ENCODE data around the gene ST8SIA6. TPM values are rescaled to one million over a fixed set of nuclear protein-coding genes. Genes with fewer than 3 reads are reported as not detected.

Gene ST8SIA6
- total RNA-seq, 2 experiments from 2014 or later, result not detected

DNA sequence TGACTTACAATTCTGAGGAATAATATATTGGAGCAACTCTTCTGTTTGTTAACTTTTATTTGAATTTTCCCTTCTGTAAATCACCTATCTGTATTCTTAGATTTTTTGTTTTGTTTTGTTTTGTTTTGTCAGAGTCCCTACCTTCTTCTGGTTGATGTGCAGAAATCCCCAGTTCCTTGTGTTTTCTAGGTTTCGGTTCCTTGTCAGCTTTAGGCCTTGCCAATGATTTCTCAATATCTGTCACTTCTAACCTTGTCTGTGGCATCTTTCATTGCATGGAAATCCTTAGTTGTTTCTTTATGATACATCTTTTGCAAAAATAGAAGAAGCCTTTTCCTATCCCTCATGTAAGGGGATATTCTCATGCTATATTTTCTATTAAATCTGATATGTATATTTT lies 21.7 kb upstream of the ST8SIA6 start:
- ChIA-PET CTCF (ENCODE audit: unreplicated experiment) (no interaction called here), POLR2A (no interaction called here)
- no TSS peak for BruUV-seq (replicated peaks)
- Histone ChIP-seq H3K79me2 (ENCODE audit: insufficient read depth, low read depth, low read length) (no peaks in the 10 kb centered on the region), H3K4me1 (ENCODE audit: insufficient read depth, low read length, poor library complexity, severe bottlenecking) (no peaks in the 10 kb centered on the region), H3K9me3 (ENCODE audit: low read length) (no peaks in the 10 kb centered on the region), H3K9me2 (ENCODE audit: insufficient read depth, low read length) (no peaks in the 10 kb centered on the region), H2AFZ (ENCODE audit: low read length) (no peak overlapping the region), H3K4me3 (ENCODE audit: low read depth, low read length, poor library complexity, severe bottlenecking) (no peak overlapping the region), H3K27ac (ENCODE audit: low read depth, low read length, poor library complexity, severe bottlenecking) (no peak overlapping the region), H3K36me3 (ENCODE audit: insufficient read depth, low read length) (no peaks in the 10 kb centered on the region), H4K20me1 (ENCODE audit: insufficient read depth, low read length) (no peaks in the 10 kb centered on the region), H3K4me2 (ENCODE audit: low read length) (no peak overlapping the region)
- intact Hi-C loops (cut with micrococcal nuclease; ENCODE audit: unreplicated experiment), result no loop called here
- DNase-seq (ENCODE audit: low spot score), result no peak
- no peak for TF ChIP-seq EZH2phosphoT487 (IDR thresholded peaks at IDR 0.05; ENCODE audit: borderline replicate concordance, low read depth, low read length)
- TF ChIP-seq, protein P1, sequence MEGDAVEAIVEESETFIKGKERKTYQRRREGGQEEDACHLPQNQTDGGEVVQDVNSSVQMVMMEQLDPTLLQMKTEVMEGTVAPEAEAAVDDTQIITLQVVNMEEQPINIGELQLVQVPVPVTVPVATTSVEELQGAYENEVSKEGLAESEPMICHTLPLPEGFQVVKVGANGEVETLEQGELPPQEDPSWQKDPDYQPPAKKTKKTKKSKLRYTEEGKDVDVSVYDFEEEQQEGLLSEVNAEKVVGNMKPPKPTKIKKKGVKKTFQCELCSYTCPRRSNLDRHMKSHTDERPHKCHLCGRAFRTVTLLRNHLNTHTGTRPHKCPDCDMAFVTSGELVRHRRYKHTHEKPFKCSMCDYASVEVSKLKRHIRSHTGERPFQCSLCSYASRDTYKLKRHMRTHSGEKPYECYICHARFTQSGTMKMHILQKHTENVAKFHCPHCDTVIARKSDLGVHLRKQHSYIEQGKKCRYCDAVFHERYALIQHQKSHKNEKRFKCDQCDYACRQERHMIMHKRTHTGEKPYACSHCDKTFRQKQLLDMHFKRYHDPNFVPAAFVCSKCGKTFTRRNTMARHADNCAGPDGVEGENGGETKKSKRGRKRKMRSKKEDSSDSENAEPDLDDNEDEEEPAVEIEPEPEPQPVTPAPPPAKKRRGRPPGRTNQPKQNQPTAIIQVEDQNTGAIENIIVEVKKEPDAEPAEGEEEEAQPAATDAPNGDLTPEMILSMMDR (conservative IDR thresholded peaks at IDR 0.05; ENCODE audit: low read length), result no peak

DNA sequence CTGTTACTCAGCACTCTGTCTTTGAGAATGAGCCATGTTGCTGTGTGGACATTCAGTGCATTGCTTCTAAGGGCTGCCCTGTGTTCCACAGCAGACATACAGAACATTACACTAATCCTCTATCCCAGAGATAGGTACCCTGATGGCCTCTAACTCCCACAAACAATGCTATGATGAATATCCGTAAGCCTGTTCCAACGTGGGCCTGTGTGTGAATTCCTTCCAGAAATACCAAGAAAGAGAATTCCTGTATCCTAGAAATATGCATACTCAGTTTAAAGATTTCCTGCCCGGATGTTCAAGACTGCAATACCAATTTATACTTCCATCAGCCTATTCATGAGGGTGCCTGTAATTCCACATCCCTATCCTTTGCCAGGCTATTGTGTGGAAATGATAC lies 21.3 kb upstream of the ST8SIA6 start:
- no peaks in the 10 kb centered on the region for H3K4me1 ChIP-seq (ENCODE audit: insufficient read depth, low read length, poor library complexity, severe bottlenecking)
- no peaks in the 10 kb centered on the region for H3K9me3 ChIP-seq (ENCODE audit: low read length)
- H3K79me2 ChIP-seq (ENCODE audit: insufficient read depth, low read depth, low read length), result no peaks in the 10 kb centered on the region
- H3K27ac ChIP-seq (ENCODE audit: low read depth, low read length, poor library complexity, severe bottlenecking), result no peak overlapping the region
- no peak overlapping the region for H3K4me3 ChIP-seq (ENCODE audit: low read depth, low read length, poor library complexity, severe bottlenecking)
- no peak for DNase-seq (ENCODE audit: low spot score)
- POLR2A ChIA-PET, result no interaction called here
- intact Hi-C loops (cut with micrococcal nuclease; ENCODE audit: unreplicated experiment), result no loop called here
- H3K9me2 ChIP-seq (ENCODE audit: insufficient read depth, low read length), result no peaks in the 10 kb centered on the region
- BruUV-seq (replicated peaks), result no TSS peak
- H4K20me1 ChIP-seq (ENCODE audit: insufficient read depth, low read length), result no peaks in the 10 kb centered on the region
- no peaks in the 10 kb centered on the region for H3K36me3 ChIP-seq (ENCODE audit: insufficient read depth, low read length)
- TF ChIP-seq EZH2phosphoT487 (IDR thresholded peaks at IDR 0.05; ENCODE audit: borderline replicate concordance, low read depth, low read length), result no peak
- TF ChIP-seq, protein P1 (conservative IDR thresholded peaks at IDR 0.05; ENCODE audit: low read length), result no peak
- H3K4me2 ChIP-seq (ENCODE audit: low read length), result no peak overlapping the region
- no peak overlapping the region for H2AFZ ChIP-seq (ENCODE audit: low read length)
- CTCF ChIA-PET (ENCODE audit: unreplicated experiment), result no interaction called here

DNA sequence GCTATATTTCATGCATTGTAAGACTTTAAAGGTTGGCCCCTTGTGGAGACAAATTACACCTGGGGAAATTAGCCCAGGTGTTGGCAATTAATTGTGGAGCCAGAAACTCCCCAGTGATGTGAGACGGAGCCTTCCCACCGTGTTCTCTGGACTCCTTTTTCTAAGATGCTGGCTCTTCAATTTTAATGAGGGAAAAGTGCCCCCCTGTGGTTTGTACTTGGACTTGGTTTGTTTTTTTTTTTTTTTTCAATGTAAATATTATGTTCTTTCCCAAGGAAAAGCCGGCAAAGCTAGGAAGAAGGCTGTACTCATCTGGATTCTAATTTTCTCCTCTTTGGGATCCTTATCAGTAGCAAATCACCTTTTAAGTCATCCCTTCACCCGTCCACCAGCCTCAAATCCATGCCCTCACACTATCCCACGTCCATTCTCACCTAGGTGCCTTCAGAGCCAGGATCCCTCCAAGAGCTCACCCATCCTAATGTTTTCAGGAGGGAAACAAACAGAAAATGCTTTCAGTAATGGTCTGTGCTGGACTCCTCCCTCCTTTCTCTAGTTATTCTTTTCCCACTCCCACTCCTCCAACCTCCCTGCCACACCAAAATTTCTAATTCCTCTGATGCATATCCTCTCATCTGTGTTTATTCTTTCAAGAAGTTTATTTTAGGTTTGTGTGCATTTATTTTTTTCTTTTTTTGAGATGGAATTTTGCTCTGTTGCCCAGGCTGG lies 20.4 kb upstream of the ST8SIA6 start:
- H3K36me3 ChIP-seq (ENCODE audit: insufficient read depth, low read length), result no peaks in the 10 kb centered on the region
- no peak overlapping the region for H3K4me2 ChIP-seq (ENCODE audit: low read length)
- POLR2A ChIA-PET, result no interaction called here
- CTCF ChIA-PET (ENCODE audit: unreplicated experiment), result no interaction called here
- no peaks in the 10 kb centered on the region for H3K4me1 ChIP-seq (ENCODE audit: insufficient read depth, low read length, poor library complexity, severe bottlenecking)
- no peaks in the 10 kb centered on the region for H3K9me3 ChIP-seq (ENCODE audit: low read length)
- BruUV-seq (replicated peaks), result no TSS peak
- no peaks in the 10 kb centered on the region for H3K9me2 ChIP-seq (ENCODE audit: insufficient read depth, low read length)
- H3K79me2 ChIP-seq (ENCODE audit: insufficient read depth, low read depth, low read length), result no peaks in the 10 kb centered on the region
- no peak for TF ChIP-seq EZH2phosphoT487 (IDR thresholded peaks at IDR 0.05; ENCODE audit: borderline replicate concordance, low read depth, low read length)
- TF ChIP-seq, protein P1 (conservative IDR thresholded peaks at IDR 0.05; ENCODE audit: low read length), result 0 out of 2 replicates have a peak, but pooled peaks have one; percentile 19
- H3K4me3 ChIP-seq (ENCODE audit: low read depth, low read length, poor library complexity, severe bottlenecking), result no peak overlapping the region
- intact Hi-C loops (cut with micrococcal nuclease; ENCODE audit: unreplicated experiment), result no loop called here
- H2AFZ ChIP-seq (ENCODE audit: low read length), result no peak overlapping the region
- no peak for DNase-seq (ENCODE audit: low spot score)
- H3K27ac ChIP-seq (ENCODE audit: low read depth, low read length, poor library complexity, severe bottlenecking), result no peak overlapping the region
- H4K20me1 ChIP-seq (ENCODE audit: insufficient read depth, low read length), result no peaks in the 10 kb centered on the region
